Vagina (tissue), 2 donors: ENCODE measurements around the gene PDE6C.

Experiments
- POLR2A ChIP-seq, 2 donors: fragments of 450-650 bp; IDR thresholded peaks; one replicate each; pipeline ENCODE4 v1.6.1; 2017; ENCODE audit warnings: antibody characterized with exemption in 2 of 2, mild to moderate bottlenecking in 2 of 2, moderate library complexity in 2 of 2
- TF ChIP-seq, protein P1 (sequence below), 3 experiments: fragments of 450-650 bp in 2 of 3; fragments of 200-600 bp in 1 of 3; sonication (generic) in 1 of 3; IDR thresholded peaks; one replicate each; pipeline ENCODE4 v1.5.1; 2017 to 2019; ENCODE audit warnings: antibody characterized with exemption in 3 of 3, mild to moderate bottlenecking in 2 of 3, moderate library complexity in 2 of 3

- TF ChIP-seq, protein P1, sequence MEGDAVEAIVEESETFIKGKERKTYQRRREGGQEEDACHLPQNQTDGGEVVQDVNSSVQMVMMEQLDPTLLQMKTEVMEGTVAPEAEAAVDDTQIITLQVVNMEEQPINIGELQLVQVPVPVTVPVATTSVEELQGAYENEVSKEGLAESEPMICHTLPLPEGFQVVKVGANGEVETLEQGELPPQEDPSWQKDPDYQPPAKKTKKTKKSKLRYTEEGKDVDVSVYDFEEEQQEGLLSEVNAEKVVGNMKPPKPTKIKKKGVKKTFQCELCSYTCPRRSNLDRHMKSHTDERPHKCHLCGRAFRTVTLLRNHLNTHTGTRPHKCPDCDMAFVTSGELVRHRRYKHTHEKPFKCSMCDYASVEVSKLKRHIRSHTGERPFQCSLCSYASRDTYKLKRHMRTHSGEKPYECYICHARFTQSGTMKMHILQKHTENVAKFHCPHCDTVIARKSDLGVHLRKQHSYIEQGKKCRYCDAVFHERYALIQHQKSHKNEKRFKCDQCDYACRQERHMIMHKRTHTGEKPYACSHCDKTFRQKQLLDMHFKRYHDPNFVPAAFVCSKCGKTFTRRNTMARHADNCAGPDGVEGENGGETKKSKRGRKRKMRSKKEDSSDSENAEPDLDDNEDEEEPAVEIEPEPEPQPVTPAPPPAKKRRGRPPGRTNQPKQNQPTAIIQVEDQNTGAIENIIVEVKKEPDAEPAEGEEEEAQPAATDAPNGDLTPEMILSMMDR (IDR thresholded peaks at IDR 0.05), result no peak
- TF ChIP-seq POLR2A (IDR thresholded peaks at IDR 0.05), result no peak
Observed at GRCh38 chr10:93710333-93710909, 98.1 kb downstream of the PDE6C start.
